Measurements from ENCODE around the gene DTNA.

DTNA gene

DNA sequence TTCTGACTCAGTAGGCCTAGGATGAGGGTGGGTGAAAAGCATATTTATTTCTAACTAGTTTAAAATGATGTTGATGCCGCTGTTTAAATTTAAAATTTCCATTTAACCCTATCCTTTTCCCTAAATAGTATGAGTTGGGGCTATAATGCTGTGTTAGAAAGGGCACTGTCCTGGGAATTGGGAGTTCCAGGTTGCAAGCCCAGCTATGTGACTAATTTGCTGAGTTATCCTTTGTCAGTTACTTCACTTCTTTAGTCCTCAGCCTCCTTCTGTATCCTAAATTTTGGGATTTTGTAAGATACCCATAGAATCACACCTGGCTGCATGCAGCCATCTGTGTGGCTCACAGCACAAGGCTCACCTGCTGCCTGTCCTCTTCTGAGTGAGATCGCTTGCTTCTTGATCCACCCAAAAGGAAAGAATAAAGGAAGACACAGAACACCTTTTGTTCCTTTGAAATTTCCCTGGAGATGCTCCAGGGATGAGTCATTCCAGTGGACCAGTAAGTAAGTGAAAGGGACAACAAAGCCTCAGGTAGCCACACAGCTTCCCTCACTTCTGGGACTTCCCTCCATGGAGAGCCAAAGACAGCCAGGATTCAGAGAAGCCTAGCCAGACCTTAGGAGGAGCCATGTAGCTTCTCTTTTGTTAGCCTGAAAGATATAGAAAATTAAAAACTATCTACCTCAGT lies 97.2 kb downstream of the DTNA start:
- DNase-seq (ENCODE audit: low spot score): peak; percentile 16

DNA sequence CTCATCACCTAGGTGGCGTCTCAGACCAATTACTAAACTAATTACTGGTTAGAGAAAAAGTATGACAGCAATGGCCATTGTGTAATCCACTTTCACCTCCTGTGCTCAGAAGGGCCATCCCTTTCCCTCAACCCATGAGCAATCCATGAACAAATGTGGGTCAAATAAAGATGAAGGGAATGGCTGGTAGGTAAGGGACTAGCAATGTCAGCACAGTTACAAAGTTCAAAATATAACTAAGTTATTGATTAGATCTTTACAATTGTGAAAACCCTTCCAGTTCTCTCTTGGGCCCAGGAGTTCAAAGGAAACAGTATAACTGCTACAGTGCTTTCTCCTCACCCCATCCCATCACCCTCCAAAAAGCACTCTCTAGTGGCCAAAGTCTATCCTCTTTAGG lies 98.3 kb downstream of the DTNA start:
- DNase-seq (ENCODE audit: low spot score): no peak

DNA sequence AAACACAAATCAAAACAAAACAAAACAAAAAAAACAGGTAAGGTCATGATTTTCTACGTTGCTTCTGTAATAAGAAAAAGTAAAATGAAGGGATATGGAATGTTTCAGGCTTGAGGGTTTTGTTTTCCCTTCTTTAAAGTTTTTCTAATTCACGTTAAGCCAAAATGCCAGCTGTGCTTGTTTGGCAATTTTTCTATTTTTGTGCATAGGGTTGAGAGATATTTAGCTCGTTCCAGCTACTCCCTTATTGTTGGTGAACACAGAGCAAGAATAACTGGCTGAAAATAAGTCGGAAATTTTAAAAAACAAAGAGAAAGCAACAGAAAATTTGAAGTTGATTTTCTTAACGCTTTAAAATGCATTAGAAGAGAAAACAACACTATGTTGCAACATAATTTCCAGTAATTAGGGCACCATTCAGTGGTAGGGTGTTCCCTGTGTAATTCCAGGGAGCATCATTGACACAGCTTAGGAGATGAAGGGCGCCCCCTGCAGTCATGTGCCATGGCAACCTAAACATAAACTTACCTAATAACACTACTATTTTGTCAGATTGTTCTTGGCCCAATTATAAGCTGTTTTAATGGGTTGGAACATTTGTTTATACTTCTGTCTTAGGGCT lies 99.5 kb downstream of the DTNA start:
- peak; percentile 50 for DNase-seq (ENCODE audit: low spot score)

DNA sequence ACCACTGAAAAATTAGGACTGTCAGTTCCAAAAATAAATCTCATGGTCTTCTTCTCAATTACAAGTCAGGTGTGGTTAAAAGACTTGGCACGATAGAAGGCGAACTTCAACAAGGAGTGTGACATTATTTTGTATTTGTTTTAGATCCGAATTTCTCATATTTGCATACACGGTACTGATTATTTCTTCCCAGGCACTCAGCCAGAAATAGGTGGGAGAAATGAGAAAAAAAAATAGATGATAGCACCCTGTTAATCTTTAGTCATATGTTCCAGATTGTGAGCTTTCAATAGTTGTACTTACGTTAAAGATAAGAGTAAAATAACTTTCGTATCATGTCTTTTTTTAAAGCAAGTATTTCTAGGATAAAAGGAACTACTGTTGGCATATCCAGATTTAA lies 106.1 kb downstream of the DTNA start:
- DNase-seq (ENCODE audit: low spot score): no peak

DNA sequence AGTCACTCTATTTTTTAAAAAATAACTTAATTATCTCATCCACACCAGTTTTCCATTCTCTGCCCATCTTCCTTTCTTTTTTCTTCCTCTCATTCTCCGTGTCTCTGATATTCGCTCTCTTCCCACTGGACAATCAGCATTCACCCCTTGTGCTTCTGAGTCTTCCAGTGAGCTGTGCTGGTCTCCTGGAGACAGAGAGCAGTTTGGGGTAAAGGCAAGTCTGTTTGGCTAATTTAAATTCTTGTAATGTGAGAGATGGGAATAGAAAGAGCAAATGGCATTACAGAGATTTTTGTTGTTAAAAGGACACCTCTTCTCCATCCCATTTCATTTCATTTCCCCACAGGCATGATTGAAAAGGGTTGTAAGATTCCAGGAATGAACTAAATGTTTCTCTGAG lies 107.5 kb downstream of the DTNA start:
- DNase-seq (ENCODE audit: low spot score): no peak

DNA sequence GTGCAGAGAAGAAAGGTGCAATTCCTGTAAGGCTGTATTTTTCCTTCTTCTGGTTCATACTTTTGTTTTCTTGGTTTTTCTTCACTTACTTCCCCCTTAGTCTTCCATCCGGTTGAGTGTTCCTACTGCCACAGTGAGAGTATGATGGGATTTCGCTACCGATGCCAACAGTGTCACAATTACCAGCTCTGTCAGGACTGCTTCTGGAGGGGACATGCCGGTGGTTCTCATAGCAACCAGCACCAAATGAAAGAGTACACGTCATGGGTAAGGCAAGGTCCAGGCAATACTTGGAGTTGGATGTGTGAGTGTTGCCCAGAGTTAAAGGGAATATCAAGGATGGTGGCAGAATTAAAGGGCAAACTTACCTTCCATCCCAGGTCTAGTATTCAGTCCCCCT lies 108.0 kb downstream of the DTNA start:
- no peak for DNase-seq (ENCODE audit: low spot score)

DNA sequence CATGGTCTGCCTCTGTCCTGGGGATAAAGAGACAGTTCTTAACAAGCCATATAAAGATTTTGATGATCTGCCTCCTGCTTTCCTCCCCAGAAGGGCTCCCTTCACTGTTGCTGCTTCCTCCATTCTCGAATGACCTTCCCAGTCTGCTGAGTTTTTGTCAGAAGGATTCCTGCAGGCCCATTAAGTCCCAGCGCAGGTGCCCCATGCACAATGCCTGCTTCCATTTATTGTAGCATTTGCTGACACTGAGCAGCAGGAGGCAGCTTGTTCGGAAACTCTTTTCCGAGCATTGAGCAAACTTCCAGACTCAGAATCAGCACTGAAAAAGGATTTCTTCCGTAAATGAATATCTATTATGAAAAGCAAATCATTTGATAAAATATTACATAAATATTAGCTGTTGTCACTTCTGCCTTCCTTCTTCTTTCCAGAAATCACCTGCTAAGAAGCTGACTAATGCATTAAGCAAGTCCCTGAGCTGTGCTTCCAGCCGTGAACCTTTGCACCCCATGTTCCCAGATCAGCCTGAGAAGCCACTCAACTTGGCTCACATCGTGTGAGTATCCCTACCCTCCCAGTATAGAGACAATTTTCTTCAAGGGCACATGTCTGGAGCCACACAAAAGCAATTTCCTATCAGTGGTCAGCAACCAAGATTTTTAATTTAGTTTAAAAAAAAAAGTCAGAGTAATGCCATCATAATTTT lies 110.4 kb downstream of the DTNA start:
- no peak for DNase-seq (ENCODE audit: low spot score)

DNA sequence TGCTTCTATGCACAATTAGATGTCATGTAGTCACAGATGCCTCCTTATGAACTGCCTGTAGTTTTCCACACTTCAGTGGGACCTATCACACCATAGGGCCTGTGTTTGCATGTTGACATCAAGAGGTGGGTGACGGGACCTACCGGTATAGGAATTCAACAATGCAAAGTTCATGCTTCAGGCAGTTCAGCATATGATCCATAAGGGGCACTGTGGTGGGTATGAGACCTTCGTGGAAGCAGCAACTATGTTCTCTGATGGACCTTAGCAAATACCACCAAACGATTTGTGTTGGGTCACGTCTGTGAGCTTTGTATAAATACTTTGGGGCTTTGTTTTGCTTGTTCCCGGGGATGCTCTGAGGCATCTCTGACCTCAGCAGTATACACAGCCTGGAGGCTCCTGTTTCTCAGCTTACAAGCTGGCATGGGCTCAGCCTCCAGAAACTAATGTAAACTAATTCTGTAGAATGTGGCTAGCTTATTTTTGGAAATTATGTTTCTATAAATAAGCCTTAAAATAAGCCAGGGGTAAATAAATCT lies 111.6 kb downstream of the DTNA start:
- DNase-seq (ENCODE audit: low spot score): no peak

DNA sequence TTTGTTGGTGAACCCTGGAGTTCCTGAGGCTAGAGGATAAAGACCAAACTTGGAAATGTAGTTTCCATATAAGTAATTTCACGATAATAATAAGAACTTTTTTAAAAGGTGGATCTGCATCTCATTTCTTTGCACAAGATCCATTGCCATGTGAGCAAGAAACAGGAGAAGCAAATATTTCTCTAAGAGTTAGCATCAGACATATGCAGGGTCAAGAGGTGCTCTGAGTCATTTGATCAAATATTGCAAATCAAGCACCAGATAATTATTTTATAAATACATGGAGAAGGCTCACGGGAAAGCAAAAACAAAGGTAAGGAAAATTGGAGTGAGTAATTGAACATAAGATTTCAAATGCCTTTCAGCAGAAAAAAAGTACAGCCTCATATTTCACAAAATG lies 118.0 kb downstream of the DTNA start:
- DNase-seq (ENCODE audit: low spot score): no peak

DNA sequence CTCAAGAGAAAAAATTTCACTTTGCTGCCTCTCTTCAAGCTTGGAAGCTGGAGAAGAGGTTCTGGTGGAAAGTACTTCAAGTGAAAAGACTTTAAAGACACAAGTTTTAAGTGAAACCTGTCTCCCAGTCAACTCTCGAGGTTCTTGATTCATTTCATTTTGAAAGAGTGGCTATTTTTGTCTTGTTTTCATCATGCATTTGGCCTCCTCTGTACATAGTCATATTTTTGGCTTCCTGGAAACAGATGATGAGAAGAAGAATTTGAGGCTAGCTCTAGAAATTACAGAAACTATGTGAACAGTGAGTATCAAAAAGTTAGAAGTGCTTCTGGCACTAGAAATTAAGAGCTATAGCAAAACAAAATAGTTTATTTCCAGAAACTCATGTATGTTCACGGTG lies 124.8 kb downstream of the DTNA start:
- no peak for DNase-seq (ENCODE audit: low spot score)

DNA sequence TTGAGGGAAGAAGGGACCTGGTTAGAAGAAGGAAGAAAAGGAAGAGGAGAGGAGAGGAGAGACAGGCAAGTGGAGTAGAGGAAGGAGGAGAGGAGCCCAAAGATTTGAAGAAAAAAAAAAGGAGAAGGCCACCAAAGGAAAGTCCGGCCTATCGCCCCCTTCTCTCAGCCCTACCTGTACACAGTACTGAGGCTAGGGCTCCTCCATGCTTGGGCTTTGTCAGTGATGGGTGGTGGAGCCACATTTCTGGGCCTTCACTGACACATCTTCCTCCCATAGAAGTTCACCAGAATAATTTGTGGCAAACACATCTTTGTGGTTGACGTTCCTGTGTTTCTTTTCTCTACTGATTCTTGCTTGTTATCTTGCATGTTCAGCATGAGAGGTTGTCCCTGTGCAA lies 125.4 kb downstream of the DTNA start:
- DNase-seq (ENCODE audit: low spot score): no peak

DNA sequence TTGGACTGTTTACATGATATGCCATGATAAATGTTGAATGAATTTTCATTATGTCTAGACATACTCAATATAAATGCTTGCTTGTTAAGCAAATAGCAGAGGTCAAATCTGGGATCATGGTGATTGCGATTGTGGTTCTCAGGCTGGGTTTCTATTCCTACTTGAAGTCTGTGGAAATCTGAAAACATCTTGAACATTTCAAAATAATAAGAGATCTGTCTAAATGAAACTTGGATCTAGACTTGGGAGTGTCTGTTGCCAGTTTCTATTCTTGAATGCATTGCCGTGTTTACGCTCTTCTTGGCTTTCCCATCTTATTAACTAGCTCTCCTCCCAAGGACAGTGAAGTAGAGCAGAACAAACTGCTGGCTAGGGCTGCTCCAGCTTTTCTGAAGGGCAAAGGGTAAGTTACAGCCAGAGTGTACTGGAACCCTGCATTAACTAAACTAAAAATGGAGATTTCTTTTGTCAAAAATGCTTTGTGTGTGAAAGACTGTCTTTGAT lies 127.7 kb downstream of the DTNA start:
- no peak for DNase-seq (ENCODE audit: low spot score)

DNA sequence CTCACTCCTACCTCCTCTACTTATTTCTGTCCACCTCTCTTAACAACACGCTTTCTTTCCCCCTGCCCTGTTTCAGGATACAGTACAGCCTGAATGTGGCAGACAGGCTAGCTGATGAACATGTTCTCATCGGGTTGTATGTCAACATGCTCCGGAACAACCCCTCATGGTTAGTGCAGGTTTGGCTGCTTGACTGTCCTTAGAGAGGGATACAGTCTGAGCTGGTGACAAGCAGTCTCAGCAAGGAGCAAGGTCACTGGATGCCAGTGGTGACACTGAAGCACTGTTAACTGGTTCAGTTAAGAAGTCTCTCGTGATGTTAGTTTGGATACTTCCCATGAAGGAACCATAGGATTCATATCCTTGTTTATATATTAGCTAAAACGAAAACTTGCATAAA lies 128.6 kb downstream of the DTNA start:
- DNase-seq (ENCODE audit: low spot score): no peak

DNA sequence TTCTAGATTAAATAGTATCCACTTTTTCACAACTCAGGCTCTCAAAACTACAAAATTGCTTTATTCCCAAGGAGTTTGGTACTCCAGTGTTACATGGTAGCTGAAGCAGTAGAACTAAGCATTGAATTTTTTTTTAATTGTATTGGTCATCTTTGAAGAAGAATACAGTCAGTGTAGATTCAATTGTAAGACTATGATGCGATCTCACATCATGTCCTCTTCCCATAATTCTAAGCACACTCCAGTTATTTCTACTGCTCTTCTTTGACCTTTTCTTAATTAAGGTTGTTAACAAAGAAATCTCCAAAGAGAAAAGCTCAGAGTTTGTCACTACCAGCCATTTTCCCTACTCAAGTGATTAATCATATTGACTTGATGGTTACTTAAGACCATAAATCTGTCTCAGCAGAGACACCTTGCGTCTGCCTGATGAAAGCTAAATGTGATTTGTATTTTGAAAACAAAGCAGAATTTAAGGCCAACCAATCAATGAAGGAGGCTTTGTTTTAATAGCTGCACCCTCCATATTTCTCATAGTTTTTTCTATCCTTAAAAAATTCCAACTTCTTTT lies 130.2 kb downstream of the DTNA start:
- no peak for DNase-seq (ENCODE audit: low spot score)

DNA sequence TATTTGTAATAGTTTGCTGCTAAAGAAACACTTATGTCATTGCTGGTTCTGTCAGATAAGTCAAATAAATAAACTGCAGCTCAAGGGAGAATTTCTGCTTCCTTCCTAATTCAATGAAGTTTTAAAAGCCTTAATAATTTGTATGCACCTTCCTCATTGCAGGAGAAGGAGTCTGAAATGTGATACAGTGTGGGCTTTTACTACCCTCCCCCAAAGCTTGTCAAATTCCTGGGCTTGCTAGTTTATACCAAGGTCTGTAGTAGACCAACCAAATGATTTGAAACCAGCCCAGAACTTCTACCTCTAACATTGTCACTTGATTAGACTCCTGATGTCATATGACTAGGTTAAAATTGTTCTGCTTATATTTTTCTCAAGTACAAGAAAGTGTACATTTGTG lies 131.8 kb downstream of the DTNA start:
- peak; percentile 21 for DNase-seq (ENCODE audit: low spot score)

DNA sequence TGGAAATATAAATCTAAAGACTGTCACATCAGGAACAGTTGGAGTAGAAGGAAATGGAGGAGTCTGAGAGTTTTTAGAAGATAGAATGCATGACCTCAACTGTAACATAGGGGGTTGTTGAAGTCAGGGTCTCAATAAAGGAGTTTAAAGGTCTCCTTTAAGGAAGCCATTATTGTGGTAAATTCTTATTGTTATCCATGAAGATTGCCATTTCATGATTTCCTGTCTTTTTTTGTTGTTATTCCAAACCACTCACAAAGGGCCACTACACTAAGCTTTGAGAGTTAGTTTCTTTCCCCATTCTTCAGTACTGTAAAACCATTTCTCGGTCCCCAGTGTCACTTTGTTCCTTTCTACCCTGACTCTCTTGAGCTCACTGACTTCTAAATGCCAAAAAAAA lies 134.0 kb downstream of the DTNA start:
- no peak for DNase-seq (ENCODE audit: low spot score)

DNA sequence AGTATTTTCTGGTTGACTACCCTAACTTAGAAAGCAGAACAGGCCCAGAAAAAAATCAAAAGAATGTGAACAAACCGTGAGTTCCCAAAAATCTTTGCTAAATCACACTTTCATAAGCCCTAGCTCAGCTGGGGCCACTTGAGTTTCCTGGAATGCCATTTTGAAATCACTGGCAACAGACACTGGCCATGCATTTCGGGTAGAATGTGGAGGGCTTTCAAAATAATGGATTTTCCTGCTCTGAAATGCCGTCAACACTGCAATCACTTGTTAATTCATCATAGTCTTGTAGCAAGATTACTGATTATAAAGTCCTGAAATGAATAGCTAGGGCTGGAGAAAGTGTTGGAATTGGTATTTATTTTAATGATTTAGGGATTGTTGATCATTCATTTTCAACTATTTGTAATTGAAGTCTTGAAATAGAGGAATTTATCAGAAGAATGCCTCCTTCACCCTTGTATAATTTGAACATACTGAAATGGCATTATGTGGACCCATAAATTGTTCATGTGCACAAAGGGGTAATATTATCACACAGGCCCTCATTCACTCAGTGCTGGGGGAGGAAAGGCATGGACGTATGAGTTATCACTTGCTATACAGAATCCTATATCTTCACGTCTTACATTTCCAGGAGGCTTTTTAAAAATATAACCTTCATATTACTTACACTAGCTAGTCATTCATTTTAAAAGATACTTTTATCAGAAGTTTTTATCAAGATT lies 134.8 kb downstream of the DTNA start:
- no peak for DNase-seq (ENCODE audit: low spot score)

DNA sequence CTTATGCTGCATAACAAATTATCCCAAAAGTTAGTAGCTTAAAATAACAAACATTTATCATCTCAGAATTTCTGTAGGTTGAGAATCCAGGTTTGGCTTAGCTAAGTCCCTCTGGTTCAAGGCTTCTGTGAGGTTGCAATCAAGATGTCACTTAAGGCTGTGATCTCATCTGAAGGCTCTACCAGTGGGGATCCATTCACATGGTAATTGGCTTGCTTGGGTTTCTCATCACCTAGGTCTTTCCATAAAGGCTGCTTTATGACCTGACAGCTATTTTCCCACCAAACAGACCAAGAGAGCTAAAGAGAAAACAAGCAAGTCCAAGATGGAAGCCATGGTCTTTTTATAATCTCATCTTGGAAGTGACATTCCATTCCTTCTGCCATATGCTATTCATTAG lies 137.3 kb downstream of the DTNA start:
- no peak for DNase-seq (ENCODE audit: low spot score)

DNA sequence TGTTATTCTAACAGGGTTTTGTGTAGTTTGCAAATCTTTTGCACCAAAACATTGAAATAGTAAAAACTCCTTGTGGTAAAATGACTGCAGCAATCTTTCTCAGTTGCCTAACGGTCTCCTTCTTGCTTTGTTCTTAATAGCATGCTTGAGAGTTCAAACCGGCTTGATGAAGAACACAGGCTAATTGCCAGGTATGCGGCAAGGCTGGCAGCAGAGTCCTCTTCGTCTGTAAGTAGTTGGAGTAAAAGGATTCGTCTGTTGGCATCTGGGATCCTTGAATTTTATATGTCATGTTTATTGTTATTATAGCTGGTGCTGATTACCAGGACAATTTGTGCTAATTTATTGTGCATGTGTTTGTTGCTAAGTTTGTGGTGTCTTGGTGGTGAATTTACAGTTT lies 138.1 kb downstream of the DTNA start:
- no peak for DNase-seq (ENCODE audit: low spot score)

DNA sequence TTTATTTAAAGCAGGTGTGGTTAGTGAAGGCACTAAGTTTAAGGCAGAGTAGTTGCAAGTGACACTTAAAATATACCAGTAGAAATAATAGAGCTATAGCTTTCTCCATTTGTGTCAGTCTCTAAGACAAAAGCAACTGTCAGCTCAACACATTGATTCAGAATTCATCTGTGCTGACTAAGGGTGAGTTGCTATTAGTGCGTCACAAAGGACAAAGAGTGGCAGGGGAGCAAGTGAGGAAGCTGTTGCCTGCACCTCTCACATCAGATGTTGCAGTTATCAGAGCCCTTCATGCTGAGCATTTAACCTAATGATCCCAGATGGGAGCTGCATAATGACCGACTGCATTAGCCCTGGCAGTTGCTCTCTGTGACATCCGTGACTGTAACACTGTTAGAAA lies 138.6 kb downstream of the DTNA start:
- DNase-seq (ENCODE audit: low spot score): no peak

DNA sequence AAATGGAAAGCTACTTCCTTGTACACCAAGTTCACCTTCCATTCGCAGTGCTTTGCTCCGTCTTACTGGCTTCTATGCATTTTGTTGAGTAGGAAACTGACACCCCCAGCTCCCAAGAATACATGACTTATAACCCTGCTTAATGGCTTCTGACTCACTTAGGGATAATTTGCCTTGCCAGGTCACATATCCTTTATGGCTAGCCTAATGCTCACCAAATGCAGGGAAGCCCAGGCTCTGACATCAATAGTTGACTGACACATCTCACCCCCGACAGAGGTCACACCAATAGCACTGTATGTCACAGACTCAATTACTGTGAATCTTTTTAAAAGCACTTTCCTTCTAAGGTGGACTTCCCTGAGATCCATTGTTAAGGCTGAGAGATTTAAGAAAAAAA lies 147.2 kb downstream of the DTNA start:
- no peak for DNase-seq (ENCODE audit: low spot score)

DNA sequence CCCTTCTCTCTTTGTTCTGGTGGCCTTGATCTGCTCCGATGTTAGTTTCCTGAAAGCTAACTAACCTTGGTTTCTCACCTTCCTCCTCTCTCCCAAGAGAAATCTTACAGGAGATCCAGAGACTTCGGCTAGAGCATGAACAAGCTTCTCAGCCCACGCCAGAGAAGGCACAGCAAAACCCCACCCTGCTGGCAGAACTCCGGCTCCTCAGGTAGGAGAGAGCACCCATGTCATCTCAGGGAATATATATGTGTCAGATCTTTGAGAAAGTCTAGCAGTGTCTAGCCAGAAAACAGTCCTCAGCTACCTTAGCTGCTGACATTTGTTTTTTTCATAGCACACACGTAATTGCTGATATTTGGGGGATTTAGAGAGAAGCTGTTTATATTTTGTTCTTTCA lies 148.1 kb downstream of the DTNA start:
- DNase-seq (ENCODE audit: low spot score): no peak
